ENCODE results near the gene SPTLC3. TPM values are rescaled to one million over a fixed set of nuclear protein-coding genes. Genes with fewer than 3 reads are reported as not detected.

SPTLC3 gene
- total RNA-seq, 1 donor from 2014 or later, result 1.2 TPM

DNA sequence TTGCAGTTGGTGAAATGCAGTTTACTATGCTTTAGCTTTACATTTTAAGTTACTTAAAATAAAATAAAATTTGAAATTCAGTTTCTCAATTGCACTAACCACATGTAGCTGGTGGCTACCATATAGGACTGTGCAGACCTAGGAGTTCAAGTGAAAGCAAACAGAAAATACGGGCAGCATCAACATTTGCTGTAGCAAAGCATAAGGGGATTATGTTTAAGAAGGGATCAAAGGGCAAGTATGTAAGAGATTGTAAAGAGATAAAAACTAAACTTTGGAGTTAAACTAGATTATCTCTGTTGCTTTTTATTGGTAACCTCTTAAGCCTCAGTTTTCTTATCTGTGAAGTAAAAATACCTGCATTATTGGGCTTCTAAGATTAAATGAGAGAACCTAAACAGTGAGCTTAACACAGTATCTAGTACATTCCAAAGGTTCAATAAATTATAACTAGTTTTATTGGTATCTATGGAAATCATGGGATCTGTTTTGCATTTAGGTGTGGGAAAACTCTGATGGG is 81.2 kb downstream of the SPTLC3 start:
- Histone ChIP-seq H3K27me3 (ENCODE audit: control insufficient read depth, insufficient read depth, low read length) (no peaks in the 10 kb centered on the region), H3K4me3 (ENCODE audit: low read depth, low read length) (no peak overlapping the region), H3K36me3 (ENCODE audit: control insufficient read depth, insufficient read depth, low read length) (no peaks in the 10 kb centered on the region)
- no peak for DNase-seq (ENCODE audit: low read depth)
- TF ChIP-seq, protein P1, sequence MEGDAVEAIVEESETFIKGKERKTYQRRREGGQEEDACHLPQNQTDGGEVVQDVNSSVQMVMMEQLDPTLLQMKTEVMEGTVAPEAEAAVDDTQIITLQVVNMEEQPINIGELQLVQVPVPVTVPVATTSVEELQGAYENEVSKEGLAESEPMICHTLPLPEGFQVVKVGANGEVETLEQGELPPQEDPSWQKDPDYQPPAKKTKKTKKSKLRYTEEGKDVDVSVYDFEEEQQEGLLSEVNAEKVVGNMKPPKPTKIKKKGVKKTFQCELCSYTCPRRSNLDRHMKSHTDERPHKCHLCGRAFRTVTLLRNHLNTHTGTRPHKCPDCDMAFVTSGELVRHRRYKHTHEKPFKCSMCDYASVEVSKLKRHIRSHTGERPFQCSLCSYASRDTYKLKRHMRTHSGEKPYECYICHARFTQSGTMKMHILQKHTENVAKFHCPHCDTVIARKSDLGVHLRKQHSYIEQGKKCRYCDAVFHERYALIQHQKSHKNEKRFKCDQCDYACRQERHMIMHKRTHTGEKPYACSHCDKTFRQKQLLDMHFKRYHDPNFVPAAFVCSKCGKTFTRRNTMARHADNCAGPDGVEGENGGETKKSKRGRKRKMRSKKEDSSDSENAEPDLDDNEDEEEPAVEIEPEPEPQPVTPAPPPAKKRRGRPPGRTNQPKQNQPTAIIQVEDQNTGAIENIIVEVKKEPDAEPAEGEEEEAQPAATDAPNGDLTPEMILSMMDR (IDR thresholded peaks at IDR 0.05; ENCODE audit: insufficient read depth, low read length, poor library complexity, severe bottlenecking), result no peak

DNA sequence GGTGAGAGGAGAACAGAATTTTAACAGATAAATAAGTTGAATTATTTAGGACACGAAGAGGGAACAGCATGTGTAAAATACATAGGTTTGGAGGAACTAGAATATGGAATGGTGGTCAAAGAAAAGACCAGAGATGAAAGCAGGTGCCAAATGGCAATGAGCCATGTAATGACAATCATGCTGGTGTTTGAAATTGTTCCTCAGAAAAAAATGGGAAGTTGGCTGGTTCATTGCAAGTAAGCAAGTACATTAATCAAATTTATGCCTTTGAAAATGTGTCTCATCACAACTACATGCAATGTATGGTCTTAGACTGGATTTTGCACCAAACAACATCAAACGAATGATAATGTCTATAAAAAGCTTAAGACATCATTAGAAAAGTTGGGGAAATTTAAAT is 83.3 kb downstream of the SPTLC3 start:
- TF ChIP-seq, protein P1 (IDR thresholded peaks at IDR 0.05; ENCODE audit: insufficient read depth, low read length, poor library complexity, severe bottlenecking), result no peak
- Histone ChIP-seq H3K27me3 (ENCODE audit: control insufficient read depth, insufficient read depth, low read length) (no peaks in the 10 kb centered on the region), H3K4me3 (ENCODE audit: low read depth, low read length) (no peak overlapping the region), H3K36me3 (ENCODE audit: control insufficient read depth, insufficient read depth, low read length) (no peaks in the 10 kb centered on the region)
- no peak for DNase-seq (ENCODE audit: low read depth)

DNA sequence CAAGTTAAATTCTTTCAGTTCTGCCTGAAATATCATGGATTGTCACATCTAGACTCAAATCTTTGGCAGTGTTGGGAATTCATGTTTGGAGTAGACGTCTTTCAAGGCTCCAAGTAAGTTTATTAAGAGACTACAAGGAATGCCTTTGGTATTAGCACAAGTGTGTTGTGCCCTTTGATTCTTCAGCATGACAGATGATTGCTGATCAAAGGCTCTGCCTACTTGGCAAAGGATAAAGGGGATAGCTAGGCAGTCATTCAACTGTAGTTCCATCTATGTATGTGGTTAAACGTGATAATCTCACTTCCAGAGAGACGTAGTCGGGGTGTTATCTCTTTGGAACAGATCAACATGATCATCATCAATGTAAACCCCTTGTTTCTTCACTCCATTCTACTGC is 86.2 kb downstream of the SPTLC3 start:
- no peaks in the 10 kb centered on the region for H3K27me3 ChIP-seq (ENCODE audit: control insufficient read depth, insufficient read depth, low read length)
- no peak for DNase-seq (ENCODE audit: low read depth)
- no peaks in the 10 kb centered on the region for H3K36me3 ChIP-seq (ENCODE audit: control insufficient read depth, insufficient read depth, low read length)
- no peak overlapping the region for H3K4me3 ChIP-seq (ENCODE audit: low read depth, low read length)
- TF ChIP-seq, protein P1 (IDR thresholded peaks at IDR 0.05; ENCODE audit: insufficient read depth, low read length, poor library complexity, severe bottlenecking), result no peak

DNA sequence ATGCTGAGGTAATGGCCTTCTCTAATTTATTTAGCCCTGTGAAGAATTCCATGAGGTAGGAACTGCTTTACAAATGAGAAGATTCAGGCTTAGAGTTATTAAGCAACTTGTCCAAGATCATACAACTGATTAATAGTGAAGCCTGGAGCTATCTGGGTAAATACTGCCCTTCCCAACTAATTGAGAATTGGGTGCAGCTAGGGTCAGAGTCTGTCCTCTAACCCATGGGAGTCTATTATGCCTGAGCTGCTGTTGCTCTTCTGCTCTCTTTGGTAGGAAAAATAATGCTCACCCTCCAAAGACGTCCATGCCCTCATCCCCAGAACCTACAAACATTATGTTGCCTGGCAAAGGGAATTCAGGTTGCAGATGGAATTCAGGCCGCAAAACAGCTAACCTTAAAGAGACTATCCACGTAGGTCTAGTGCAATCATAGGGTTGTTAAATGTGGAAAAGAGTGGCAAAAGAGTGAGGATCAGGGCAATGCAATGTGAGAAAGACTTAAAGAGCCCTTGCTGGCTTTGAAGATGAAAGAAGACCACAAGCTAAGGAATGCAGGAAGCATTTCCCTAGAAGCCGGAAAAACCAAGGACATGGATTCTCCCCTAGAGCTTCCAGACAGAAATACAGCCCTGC is 90.1 kb downstream of the SPTLC3 start:
- H3K36me3 ChIP-seq (ENCODE audit: control insufficient read depth, insufficient read depth, low read length), result no peaks in the 10 kb centered on the region
- DNase-seq (ENCODE audit: low read depth), result no peak
- no peak overlapping the region for H3K4me3 ChIP-seq (ENCODE audit: low read depth, low read length)
- no peaks in the 10 kb centered on the region for H3K27me3 ChIP-seq (ENCODE audit: control insufficient read depth, insufficient read depth, low read length)
- TF ChIP-seq, protein P1 (IDR thresholded peaks at IDR 0.05; ENCODE audit: insufficient read depth, low read length, poor library complexity, severe bottlenecking), result no peak

DNA sequence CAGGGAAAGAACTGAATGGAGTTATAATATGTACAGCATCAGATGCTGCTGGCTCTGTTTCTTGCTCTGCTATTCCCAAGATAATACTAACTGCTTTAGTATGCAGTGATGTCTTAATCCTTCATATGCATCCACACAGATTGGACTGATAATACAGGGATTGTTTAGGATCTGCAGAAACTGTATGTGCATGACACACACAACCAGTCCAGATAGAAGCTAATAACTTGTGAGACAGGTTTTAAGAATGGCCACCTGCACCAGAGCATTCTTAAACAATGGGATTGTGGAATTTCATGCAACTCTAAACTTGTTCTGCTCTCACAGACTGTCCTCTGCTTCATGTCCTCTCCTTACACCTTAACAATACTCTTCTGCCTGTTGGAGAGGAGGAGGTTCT is 90.9 kb downstream of the SPTLC3 start:
- TF ChIP-seq, protein P1 (IDR thresholded peaks at IDR 0.05; ENCODE audit: insufficient read depth, low read length, poor library complexity, severe bottlenecking), result no peak
- Histone ChIP-seq H3K36me3 (ENCODE audit: control insufficient read depth, insufficient read depth, low read length) (no peaks in the 10 kb centered on the region), H3K27me3 (ENCODE audit: control insufficient read depth, insufficient read depth, low read length) (no peaks in the 10 kb centered on the region), H3K4me3 (ENCODE audit: low read depth, low read length) (no peak overlapping the region)
- DNase-seq (ENCODE audit: low read depth), result no peak

DNA sequence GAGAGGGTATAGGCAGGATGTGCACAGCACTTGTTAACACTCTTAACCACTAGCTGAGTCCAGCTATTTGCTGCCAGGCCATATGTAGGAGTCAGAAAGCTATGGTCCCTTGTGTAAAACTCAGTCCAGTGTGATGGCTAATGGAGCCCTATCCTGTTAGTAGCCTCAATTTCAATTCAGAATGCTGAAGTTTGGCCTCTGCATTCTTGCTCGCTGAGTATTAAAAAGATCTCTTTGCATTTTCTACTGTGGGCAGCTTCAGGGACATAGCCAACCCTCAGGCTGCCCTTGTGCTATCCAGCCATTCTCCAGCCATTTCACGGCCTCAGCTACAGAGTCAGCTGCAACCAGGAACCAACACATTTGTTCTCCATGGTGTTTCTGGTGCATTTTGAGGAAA is 92.5 kb downstream of the SPTLC3 start:
- Histone ChIP-seq H3K36me3 (ENCODE audit: control insufficient read depth, insufficient read depth, low read length) (no peaks in the 10 kb centered on the region), H3K4me3 (ENCODE audit: low read depth, low read length) (no peak overlapping the region), H3K27me3 (ENCODE audit: control insufficient read depth, insufficient read depth, low read length) (no peaks in the 10 kb centered on the region)
- TF ChIP-seq, protein P1 (IDR thresholded peaks at IDR 0.05; ENCODE audit: insufficient read depth, low read length, poor library complexity, severe bottlenecking), result no peak
- DNase-seq (ENCODE audit: low read depth), result no peak

All from kidney epithelial cell (primary cell).